ENCODE data around the gene KRTAP6-3.
A peak's percentile ranks its signal among the peaks of the same experiment; 100 is the strongest.

The KRTAP6-3 gene

DNA sequence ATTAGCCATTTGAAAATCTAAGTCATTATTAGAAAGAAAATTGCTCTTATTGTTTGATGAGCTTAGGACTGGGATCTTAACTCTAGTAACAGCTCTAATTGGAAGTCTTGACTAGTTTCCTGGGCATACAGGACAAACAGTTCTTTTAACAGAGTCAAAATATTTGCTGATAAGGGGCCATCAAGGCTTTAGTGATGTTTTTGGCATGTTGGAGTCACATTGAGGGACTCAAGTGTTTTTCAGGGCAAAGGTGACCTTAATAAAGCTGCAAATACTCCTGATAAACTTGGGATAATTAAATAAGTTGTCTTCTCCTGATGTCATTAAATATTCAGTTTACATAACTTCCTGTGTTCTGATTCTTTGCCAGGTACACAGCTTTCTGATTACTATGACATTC lies 24.6 kb upstream of the KRTAP6-3 start:
- no peak overlapping the region for H3K4me3 ChIP-seq (ENCODE audit: low read length)
- DNase-seq (ENCODE audit: low read depth), result no peak
- TF ChIP-seq CTCF (IDR thresholded peaks at IDR 0.05; ENCODE audit: insufficient read depth, low read depth, low read length, missing control alignments), result no peak

DNA sequence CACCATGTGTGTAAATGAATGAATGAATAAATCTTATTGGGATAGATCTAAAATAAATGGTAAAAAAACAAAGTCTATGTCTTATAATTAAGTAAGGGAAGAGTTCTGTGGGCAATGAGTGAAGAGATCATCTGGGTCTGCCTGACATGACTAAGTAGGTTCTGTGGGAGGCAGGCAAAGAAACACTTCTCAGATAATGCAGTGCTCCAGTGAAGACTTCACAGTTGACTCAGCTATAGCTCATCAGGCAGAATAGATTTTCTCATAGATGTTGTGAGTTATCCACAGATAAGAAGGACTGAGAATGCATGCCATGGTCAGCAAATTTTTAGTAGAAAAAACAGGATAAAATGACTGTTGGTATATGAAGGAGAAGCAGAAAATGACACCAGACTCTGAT lies 14.5 kb upstream of the KRTAP6-3 start:
- peak; percentile 1 for DNase-seq (ENCODE audit: low read depth)
- no peak for TF ChIP-seq CTCF (IDR thresholded peaks at IDR 0.05; ENCODE audit: insufficient read depth, low read depth, low read length, missing control alignments)
- no peak overlapping the region for H3K4me3 ChIP-seq (ENCODE audit: low read length)

DNA sequence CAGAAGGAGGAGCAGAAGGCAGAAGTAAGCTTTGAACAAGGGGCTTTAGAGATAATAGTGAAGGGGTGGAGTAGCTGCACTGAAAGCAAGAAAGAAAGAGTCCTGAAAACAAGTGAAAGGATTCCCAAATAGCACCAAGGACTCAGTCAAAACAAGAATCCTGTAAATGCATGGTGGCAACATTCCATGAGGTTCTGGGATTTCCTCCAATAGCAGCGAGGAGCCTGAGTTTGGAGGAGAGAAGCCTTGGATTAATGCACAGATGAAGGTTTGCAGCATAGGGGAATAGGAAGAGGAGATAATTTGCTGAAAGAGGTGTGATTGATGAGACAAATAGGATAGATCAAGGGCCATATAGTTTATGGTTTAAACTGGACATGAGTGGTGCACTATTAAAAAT lies 12.9 kb upstream of the KRTAP6-3 start:
- DNase-seq (ENCODE audit: low read depth), result no peak
- H3K4me3 ChIP-seq (ENCODE audit: low read length), result no peak overlapping the region
- no peak for TF ChIP-seq CTCF (IDR thresholded peaks at IDR 0.05; ENCODE audit: insufficient read depth, low read depth, low read length, missing control alignments)

DNA sequence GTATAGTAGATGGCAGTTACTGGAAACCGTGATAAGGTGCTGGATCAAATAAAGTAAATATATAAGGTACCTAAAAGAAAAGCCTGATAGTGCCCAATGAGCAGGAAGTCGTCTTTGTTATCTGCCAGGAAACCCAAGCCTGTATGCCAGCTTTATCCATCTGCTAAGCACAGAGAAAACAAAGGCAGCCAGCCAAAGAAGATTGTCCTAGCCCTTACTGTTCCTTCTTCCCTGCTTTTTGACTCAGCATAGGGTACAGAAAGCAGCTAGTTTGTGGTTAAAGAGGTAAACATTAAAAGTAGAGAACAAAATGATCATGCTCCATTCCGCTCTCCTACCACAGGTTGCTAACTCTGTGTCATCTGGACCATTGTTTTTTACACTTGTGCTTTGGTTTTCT lies 12.1 kb upstream of the KRTAP6-3 start:
- DNase-seq (ENCODE audit: low read depth), result no peak
- H3K4me3 ChIP-seq (ENCODE audit: low read length), result no peak overlapping the region
- no peak for TF ChIP-seq CTCF (IDR thresholded peaks at IDR 0.05; ENCODE audit: insufficient read depth, low read depth, low read length, missing control alignments)

- DNase-seq (ENCODE audit: low read depth), result no peak
- TF ChIP-seq CTCF (IDR thresholded peaks at IDR 0.05; ENCODE audit: insufficient read depth, low read depth, low read length, missing control alignments), result no peak
- H3K4me3 ChIP-seq (ENCODE audit: low read length), result no peak overlapping the region
Observed at GRCh38 chr21:30582870-30583269, 9.4 kb upstream of the KRTAP6-3 start.

- H3K4me3 ChIP-seq (ENCODE audit: low read length), result no peak within 1 kb of the TSS
- no peak for DNase-seq (ENCODE audit: low read depth)
- TF ChIP-seq CTCF (IDR thresholded peaks at IDR 0.05; ENCODE audit: insufficient read depth, low read depth, low read length, missing control alignments), result no peak
Observed at GRCh38 chr21:30590297-30590696, 1.9 kb upstream of the KRTAP6-3 start, which contains the start of gene KRTAP22-2. Gene KRTAP22-2, minus strand, starts transcription at chr21:30590397.

GRCh38 chr21:30598802-30599201 lies 6.6 kb downstream of the KRTAP6-3 start, which contains the start of gene KRTAP6-2:
Gene KRTAP6-2, minus strand, starts transcription at chr21:30598902. Its CDS starts 28 bp downstream, at chr21:30598874.
- no peak for TF ChIP-seq CTCF (IDR thresholded peaks at IDR 0.05; ENCODE audit: insufficient read depth, low read depth, low read length, missing control alignments)
- H3K4me3 ChIP-seq (ENCODE audit: low read length), result no peak within 1 kb of the TSS
- no peak for DNase-seq (ENCODE audit: low read depth)

Data from epithelial cell of esophagus (primary cell).